Stimulated activated CD4-positive, alpha-beta T cell treated with anti-CD3 and anti-CD28 coated beads, Interleukin-1b, Interleukin-23, amount 100 ng/mL, for 48 hours (primary cell): ENCODE results near the gene LINGO1.
A peak's percentile ranks its signal among the peaks of the same experiment; 100 is the strongest.

Experiments used
- DNase-seq: peaks from one replicate; pipeline ENCODE4 v3.0.0-alpha.2; 2020

Gene LINGO1, protein sequence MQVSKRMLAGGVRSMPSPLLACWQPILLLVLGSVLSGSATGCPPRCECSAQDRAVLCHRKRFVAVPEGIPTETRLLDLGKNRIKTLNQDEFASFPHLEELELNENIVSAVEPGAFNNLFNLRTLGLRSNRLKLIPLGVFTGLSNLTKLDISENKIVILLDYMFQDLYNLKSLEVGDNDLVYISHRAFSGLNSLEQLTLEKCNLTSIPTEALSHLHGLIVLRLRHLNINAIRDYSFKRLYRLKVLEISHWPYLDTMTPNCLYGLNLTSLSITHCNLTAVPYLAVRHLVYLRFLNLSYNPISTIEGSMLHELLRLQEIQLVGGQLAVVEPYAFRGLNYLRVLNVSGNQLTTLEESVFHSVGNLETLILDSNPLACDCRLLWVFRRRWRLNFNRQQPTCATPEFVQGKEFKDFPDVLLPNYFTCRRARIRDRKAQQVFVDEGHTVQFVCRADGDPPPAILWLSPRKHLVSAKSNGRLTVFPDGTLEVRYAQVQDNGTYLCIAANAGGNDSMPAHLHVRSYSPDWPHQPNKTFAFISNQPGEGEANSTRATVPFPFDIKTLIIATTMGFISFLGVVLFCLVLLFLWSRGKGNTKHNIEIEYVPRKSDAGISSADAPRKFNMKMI

DNA sequence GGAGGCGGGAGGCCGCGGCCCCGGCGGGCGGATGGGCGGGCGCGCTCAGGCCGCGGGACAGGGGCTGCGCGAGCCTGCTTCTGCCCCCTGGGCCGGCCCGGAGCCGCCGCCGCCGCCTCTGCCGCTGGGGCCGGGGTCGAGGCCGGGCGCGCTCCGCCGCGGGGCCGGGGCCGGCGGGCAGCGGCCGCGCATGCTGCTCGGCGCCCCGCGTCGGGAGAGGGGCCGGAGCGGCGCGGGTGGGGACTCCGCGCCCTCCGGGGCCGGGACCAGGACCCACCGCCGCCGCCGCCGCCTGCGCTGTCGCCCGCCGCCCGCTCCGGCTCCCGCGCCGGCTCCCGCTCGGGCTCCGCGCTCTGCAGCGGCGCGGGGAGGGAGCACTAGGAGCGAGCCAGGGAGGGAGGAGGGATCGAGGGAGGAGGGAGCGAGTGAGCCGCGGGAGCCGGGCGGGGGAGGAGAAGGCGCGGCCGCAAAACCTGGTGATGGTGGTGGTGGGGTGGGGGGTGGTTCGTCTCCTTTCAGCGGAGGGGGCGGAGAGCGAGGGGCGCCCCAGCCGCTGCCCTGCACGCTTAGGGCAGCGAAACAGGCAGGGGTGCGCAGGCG lies at the start of gene LINGO1:
LINGO1 (minus strand) TSS at position 379 of the 600 bp plus-strand sequence. CDS start 597 bp downstream, outside the sequence.
- DNase-seq: no peak

DNA sequence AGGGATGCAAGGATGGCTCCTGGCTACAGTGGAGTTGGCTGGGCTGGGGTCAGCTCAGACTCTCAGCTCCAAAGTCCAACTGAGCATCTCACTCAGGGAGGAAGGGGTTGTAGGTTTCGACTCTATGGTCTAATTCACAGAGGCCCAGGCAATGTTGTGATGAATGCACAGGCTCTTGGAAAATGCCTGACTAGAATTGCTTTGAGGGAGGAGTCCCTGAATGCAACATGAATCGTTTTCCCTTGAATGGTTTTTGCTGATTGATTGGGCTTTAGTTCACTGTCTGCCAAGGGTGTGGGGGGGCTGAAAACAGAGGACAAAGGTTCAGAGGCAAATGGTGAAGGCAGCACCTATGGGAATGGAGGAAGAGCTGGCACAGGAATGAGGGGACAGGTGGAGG lies 48.6 kb upstream of the LINGO1 start:
- no peak for DNase-seq

DNA sequence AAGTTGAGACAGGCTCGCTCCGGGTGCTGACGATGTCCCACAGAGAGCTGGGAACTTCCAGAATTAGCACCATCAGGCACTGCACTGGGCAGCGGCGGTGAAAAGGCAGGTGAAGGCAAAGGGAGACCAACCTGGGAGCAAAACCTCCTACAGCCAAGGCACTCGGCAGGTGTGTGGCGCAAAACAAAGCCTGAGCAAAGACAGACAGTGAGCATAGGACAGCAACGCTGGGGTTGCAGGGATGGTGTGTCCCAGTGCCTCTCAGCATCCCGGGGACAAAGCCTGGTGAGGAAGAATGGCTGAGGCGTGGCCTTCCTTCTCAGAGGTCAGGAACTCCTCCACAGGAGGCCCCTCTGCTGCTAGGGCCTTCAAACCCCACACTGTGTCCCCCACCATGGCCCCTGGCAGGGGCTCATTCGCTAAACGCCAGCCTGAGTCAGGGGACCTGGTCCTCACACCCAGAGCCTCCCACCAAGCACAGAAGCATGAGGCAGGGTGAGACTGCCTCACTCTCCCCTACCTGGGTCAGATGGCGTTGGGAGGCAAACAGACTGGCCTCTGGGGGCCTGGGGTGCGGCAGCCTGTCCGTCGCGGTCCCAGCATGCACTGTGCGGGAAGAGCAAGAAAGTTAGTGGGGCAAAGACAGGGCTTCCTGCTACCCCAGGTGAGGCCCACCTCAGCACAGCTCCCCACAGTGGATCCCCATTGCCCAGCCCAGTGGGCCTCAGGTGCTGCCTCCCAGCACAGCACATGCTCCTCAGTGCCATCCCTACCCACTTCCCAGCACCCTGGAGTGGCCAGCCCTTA lies 44.1 kb upstream of the LINGO1 start:
- DNase-seq: no peak

DNA sequence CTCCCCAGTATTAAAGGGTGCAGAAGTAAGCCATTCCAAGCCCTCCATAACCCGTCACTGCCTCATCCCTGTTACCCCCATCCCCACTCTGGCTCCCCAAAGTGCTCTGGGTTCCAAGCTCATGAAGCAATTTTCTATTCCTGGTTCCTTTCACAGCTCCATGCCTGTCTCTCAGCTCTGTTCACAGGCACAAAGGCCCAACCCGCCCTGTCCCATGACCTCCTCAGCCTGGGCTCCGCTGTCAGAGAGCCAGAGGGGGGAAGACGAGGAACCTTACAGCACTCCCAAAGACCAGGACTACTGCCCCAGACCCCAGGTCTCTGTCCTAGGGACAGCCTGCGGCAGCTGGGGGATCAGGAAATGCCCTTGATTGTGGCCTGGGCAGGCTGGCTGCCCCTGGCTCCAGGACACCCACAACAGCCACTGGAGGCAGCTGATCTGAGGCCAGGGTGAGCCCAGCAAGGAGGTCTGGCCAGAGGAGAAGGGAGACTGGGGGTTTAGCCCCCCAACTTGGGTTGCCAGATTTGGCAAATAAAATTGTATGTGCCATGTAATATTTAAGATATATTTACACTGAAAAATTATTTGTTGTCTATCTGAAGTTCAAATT lies 43.2 kb upstream of the LINGO1 start:
- no peak for DNase-seq

DNA sequence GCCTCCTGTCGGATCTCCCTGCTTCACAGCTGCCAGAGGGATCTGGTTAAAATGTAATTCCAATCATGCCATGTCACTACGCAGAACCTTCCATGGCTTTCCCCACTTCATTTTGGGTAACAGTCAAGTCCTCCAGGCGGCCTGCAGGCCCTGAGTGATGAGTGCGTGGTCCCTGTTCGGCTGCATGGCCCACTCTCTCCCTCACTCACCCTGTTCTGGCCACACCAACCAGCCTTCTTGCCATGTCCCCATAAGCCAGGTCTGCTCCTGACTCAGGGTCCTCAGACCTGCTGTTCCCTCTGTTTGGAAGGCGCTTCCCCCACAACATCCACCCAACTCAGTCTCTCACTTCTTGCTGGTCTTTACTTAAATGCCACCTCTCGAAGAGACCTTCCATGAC lies 41.6 kb upstream of the LINGO1 start:
- DNase-seq: no peak

DNA sequence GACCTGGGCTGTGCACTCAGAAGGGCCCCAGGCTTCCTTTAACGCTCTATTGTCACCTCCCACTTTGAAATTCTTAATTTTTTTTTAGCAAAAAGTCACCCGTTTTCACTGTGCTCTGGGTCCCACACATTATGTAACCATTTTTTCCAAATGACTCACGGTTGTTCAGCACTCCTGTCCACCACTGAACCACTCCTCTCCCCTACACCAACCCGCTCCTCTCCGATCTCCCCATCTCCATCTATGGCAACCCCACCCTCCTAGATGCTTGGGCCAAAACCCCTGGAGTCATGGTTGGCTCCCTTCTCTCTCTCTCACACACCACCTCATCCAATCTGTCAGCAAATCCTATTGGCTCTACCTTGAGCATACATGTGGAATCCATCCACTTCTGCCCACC lies 41.2 kb upstream of the LINGO1 start:
- no peak for DNase-seq

DNA sequence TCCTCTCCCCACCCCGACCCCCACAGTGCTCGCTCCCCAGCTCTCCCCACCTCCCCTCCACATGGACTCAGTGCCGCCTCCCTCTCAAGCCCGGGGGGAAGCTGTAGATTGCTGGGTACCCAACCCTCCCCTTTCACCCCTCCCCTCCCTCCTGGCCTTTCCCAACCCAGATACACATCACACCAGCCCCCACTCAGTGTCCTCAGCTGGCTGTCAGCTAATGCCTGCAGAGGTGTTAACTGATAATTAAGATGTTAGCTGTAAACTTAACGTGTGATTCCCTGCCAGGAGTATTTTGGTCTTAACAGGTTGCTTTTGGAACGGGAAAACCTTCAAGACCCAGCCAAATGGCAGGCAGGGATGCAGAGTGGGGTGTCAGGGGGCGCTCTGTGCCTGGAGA lies 39.4 kb upstream of the LINGO1 start:
- no peak for DNase-seq

DNA sequence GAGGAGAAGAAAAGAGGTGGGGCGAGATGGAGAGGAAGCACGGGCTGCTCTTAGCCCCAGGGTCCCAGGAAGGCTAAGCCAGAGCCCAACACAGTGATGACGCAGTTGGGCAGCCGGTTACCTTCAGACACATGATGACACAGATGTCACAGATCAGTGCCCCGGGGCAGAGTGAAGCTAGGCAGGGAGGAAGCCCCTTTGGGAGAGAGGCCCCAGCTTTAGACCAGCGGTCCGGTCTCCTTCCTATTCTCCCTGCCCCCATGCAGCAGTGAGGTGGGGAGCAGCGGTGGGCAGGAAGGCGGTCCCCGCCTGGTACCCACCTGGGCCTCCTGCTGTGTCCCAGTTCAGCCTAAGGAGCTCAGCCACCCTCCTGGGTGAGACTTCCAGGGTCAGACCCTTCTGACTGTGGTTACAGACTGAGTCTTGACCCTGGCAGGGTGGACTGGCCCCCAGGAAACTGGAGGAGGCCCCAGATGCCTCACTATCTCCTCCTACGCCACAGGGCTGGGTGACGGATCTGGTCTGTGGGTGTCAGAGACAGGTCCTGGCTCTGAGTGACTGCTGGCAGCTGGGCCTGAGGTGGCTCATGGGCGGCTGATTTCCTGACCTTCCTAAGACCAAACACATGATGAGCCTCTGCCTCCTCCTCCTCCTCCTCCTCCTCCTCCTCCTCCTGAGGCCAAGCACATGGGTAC lies 38.8 kb upstream of the LINGO1 start:
- no peak for DNase-seq

DNA sequence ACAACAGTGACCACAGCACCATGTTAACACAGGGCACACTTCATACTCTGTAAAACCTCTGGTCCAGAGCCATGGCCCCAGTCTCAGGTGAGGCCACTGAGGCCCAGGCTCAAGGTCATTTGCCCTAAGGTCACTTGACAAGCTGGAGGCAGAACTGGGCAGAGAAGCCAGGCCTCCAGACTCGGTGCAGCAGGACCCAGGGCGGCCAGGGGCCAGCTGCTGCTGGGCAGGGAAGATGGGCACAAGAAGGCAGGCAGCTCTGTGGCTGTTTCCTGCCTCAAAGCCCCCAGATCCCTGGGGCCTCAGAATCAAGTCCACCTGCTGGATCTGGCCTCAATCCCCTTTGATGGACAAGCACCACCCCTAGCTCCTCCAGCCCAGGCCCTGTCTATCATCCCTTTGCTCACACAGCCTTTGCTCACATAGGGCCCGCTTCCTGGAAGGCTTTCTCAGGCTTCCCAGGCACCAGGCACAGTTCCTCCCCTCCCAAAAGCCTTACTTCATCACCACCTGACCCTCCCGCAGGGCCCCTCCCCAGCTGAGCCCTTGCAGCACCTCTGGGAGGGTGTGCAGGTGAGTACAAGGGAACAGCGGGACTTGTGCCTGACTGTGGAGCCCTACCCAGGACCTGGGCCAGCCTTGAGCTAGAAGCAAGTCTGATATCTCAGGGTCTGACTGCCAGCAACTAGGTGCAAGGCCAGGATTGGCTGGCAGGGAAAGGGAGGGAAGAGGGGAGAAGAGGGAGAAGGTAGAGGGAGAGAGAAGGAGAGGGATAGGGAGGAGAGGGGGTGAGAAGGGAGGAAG lies 38.0 kb upstream of the LINGO1 start:
- no peak for DNase-seq

DNA sequence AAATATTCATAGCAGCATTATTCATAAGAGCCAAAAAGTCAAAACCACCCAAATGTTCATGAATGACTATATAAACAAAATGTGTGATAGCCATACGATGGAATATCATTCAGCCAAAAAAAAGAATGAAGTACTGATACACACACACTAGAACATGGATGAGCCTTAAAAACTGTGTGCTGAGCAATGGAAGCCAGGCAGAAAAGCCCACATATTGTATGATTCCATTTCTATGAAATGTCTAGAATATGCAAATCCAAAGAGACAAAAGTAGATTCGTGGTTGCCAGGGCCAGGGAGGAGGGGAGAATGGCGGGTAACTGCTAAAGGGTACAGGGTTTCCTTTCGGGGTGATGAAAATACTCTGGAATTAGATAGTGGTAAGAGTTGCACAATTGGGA lies 37.2 kb upstream of the LINGO1 start:
- DNase-seq: no peak

DNA sequence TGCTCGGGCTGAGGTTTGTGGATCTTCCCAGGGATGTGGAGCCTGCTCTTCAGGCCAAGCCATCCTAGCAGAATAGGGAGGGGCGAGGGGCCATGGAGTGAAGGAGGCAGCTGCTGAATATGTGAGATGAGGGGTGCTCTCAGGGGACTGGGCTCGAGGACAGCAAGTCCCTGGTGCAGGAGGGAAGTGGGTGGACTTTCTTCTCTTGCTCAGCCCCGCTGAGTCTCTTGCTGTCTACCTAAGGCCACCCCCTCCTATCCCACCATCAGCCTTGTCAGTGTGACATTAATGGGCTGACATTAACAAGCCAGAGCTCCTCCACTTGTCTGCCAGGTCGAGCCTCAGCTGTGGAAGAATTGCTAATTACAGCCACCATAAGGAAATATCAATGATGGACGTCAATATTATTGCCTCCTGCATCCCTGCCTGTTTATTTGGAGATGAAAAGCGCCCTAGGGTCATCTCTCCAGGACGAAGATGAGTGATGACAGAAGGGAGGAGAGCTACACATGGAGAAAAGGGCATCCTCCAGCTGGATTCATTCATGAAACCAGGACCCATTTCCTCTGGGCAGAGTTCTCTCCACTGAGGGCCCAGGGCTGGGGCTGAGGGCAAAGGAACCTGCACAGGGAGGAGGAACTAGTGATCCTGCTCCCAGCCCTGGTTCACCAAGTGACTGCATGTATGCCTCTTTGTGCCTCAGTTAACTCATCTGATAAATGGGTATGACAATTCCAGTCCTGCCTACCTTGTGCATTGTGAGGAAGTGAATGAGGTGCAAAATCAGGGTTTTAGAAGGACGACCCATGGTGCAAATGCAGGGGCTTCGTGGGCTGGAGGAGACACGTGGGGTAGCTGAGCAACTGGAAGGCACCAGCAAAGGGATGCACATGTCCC lies 34.9 kb upstream of the LINGO1 start:
- no peak for DNase-seq

DNA sequence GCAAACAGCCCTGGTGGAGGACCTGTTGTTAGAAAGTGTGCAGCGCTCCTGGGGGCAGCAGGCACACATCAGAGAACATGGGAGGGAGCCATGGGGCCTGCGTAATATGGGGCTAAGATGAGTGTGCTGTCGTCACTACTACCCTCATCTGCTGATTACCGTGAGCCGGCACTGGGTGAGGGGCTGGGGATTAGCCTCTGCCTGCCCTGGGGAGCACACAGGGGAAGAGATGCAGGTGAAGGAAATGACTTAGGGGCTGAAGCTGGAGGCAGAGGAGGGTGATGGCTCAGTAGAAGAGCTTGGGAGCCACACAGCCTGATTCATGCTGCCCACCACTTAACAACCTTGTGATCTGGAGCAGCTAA lies 33.6 kb upstream of the LINGO1 start:
- DNase-seq: no peak

DNA sequence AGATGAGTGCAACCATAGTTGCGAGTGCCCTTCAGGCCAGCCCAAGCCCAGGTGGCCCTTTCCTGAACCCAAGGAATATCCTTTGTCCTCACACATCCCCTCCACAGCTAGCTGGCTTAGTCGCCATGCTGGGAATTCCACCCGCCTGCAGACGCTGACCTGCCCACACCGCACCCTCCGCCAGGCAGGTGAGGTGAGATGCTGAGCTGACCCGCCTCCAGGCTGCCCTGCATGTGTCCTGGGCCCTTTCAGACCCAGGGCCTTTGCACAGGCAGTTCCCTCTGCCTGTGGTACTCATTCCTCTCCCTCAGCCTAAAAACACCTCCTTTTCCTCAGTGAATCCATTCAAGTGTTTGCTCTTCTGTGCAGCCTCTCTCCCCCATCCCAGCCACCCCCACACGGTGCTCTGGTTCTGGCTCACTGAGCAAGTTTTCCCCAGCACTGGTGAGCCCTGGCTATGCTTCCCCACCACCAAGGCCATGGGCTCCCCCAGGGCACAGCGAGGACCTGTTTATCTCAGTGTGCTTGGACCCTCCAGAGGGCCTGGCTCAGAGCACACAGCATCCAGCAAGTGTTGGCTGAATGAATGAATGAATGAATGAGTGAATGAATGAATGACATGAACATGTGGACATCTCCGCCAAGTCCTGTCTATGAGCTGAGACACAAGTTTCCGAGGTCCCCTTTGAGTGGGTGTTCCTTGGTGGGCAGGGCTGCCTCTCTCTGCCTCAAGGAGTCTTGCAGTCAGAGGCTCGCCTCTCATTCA lies 33.0 kb upstream of the LINGO1 start:
- no peak for DNase-seq

DNA sequence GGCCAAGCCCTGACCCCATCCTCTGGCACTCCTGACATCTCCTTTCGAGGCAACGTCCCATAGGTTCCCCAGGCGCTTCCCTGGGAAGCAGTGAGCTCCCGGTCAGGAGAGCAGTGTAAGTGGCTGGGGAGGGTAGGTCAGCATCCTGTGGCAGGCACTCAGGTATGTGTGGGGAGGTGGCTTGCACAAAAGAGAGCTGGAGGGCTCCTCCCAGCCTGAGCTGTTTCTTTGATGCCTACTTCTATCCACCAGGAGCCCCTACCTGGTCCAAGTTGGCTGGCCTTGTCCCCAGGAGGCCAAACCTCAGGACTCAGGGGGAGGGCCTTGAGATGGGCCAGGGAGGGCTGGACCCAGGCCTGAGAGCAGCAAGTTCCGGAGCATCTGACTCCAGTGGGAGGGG lies 31.7 kb upstream of the LINGO1 start:
- DNase-seq: no peak

DNA sequence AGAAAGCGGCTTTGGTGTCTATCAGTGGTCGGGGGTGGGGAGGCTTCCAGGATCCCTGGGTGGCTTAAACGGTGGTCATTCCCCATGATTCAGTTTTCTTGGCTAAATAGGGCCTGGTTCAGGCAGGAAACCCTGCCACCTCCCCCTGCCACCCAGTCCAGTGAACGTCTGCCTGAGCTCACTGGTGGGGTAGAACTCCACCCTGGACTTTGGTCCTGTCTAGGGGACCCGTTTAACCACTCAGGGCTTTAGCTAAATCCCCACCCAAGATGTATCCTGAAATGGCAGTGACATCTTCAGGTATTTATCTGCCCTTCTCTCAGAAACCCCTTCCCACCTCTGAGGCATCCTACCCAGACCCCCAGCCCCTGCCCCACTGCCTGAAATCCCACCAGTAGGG lies 30.5 kb upstream of the LINGO1 start:
- DNase-seq: no peak

DNA sequence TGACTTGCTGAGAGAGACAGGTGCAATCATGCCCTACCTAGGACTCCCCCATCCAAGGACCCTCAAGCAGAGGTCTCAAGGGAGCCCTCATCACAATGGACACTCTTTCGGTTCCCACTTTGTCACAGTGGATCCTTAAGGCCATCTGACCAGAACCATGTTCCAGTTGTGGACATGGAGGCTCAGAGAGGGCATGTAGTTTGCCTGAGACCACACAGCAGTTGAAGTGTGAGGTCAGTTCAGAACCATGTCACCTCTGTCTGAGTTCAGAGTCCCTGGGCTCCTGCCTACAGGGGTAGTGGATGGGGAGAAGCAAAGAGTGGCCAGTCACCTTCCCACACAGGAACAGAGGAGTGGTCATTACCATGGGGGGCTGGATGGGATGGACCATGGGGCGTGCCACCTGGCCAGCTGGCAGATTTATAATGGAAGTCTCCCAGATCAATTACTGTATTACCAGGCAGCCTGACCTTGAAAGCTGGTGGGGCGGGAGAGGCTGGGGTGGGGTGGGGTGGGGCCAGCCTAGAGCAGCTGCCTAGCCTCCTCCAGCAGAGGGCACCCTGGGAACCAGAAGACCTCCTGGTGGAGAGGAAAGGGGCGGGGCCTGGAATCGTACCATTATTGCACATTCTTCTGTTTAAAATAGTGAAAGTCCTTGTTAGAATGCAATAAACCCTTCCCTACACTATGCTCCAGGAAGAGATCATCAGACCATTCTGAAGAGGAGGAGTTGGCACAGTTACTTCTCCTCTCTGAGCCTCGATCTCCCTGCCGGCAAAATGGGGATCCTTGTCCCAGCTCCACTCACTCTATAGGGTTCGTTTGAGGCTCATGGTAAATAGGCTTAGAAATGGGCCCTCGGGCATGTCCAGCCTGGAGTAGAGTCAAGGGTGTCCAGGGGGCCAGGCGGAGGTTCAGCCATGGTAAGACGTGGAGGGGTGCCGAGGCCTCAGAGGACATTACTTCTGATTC lies 26.9 kb upstream of the LINGO1 start:
- DNase-seq: peak; percentile 33

DNA sequence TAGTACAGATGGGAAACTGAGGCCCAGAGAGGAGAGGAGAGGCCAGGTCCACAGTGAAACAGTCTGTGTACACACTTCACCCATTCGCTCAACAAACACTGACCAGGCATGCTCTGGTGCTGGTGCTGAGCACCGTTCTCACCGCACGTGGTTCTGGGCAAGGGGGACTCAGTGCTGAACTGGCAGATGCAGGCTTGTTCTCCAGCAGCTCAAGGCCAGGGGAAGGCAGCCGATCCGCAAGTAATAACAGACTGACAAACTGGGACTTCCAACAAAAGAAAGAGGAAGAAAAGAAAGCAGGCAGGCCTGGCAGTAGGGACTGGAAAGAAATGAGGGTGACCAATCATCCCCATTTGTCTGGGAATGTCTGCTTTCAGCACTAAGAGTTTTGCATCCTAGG lies 25.6 kb upstream of the LINGO1 start:
- DNase-seq: no peak

DNA sequence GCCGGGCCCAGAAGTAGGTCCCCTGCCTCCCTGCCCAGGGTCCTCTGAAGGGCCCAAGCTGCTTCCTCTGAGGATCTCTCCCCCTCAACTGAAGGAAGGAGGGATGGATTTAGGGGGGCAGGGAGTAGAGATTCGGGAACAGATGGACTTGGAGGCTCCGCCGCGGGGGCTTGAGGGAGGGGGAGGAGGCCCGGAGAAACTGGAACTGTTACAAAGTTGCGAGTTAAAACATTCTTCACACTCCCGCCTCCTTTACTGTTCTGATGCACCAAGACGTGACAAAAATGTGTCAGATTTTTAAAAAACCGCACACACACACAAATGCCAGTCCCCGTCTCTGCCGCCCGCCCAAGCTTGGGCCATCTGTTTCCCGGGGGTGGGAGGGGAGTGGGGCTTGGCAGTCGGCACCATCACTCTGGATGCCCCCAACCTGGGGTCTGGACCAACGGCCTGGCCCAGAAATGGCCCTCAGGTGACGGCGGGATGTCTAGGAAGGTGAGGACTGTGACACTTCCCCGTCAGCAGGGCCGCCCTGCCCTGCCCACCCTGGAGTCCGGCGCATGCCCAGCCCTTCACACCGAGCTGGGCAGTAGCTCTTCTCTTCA lies 25.0 kb upstream of the LINGO1 start:
- no peak for DNase-seq
